ENCODE results near the gene FCN2.

FCN2 gene

GRCh38 chr9:134844821-134845220 is 35.8 kb upstream of the FCN2 start:
- H3K4me3 ChIP-seq (ENCODE audit: low read depth, low read length, poor library complexity, severe bottlenecking), result no peak overlapping the region
- TF ChIP-seq EZH2 (IDR thresholded peaks at IDR 0.05; ENCODE audit: borderline replicate concordance, low read length), result no peak
- no peak for TF ChIP-seq CTCF (IDR thresholded peaks at IDR 0.05; ENCODE audit: low read length)
- no peaks in the 10 kb centered on the region for H4K20me1 ChIP-seq (ENCODE audit: insufficient read depth, low read length)
- H3K4me2 ChIP-seq (ENCODE audit: low read length), result no peak overlapping the region
- peaks cover 46% of the 10 kb centered on the region for H3K79me2 ChIP-seq (ENCODE audit: insufficient read depth, low read length)
- no peaks in the 10 kb centered on the region for H3F3A ChIP-seq (ENCODE audit: insufficient read depth, low read length)
- H3K9me3 ChIP-seq (ENCODE audit: low read length), result no peaks in the 10 kb centered on the region
- no peak overlapping the region for H2AFZ ChIP-seq (ENCODE audit: low read length)
- H3K4me1 ChIP-seq (ENCODE audit: insufficient read depth, low read length, severe bottlenecking), result no peaks in the 10 kb centered on the region
- H3K9ac ChIP-seq (ENCODE audit: low read length), result no peak overlapping the region
- H3K27ac ChIP-seq (ENCODE audit: low read depth, low read length, poor library complexity, severe bottlenecking), result no peak overlapping the region
- no peaks in the 10 kb centered on the region for H3K27me3 ChIP-seq (ENCODE audit: insufficient read depth, low read length)
- peaks cover 94% of the 10 kb centered on the region for H3K36me3 ChIP-seq (ENCODE audit: insufficient read depth, low read length)
- no peaks in the 10 kb centered on the region for H3K9me2 ChIP-seq (ENCODE audit: low read depth, low read length)

DNA sequence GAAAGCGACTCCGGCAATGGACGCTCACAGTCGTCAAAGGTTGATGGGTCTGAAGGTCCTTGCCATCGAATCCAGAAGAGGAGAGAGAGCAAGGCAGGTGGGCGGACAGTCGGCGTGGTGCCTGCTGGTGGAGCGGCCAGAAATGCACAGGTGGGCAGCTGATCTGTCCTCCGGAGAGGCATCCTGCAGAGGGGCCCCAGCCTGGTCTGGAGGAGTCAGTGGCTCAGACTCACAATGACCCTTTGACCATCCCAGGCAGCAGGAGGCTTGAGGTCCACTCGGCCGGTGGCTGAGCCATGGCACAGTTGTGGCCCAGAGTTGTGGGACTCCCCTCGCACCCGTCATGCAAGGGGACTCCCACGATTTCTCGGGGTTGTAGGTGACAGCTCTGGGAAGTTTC is 34.4 kb upstream of the FCN2 start:
- no peaks in the 10 kb centered on the region for H3F3A ChIP-seq (ENCODE audit: insufficient read depth, low read length)
- peaks cover 5% of the 10 kb centered on the region for H3K9me3 ChIP-seq (ENCODE audit: low read length)
- no peak overlapping the region for H3K4me3 ChIP-seq (ENCODE audit: low read depth, low read length, poor library complexity, severe bottlenecking)
- H3K4me2 ChIP-seq (ENCODE audit: low read length), result no peak overlapping the region
- H3K27me3 ChIP-seq (ENCODE audit: insufficient read depth, low read length), result no peaks in the 10 kb centered on the region
- H4K20me1 ChIP-seq (ENCODE audit: insufficient read depth, low read length), result no peaks in the 10 kb centered on the region
- no peak overlapping the region for H2AFZ ChIP-seq (ENCODE audit: low read length)
- no peak overlapping the region for H3K27ac ChIP-seq (ENCODE audit: low read depth, low read length, poor library complexity, severe bottlenecking)
- no peak overlapping the region for H3K9ac ChIP-seq (ENCODE audit: low read length)
- no peaks in the 10 kb centered on the region for H3K4me1 ChIP-seq (ENCODE audit: insufficient read depth, low read length, severe bottlenecking)
- no peak for TF ChIP-seq EZH2 (IDR thresholded peaks at IDR 0.05; ENCODE audit: borderline replicate concordance, low read length)
- no peak for TF ChIP-seq CTCF (IDR thresholded peaks at IDR 0.05; ENCODE audit: low read length)
- no peaks in the 10 kb centered on the region for H3K9me2 ChIP-seq (ENCODE audit: low read depth, low read length)
- peaks cover 93% of the 10 kb centered on the region for H3K36me3 ChIP-seq (ENCODE audit: insufficient read depth, low read length)
- peaks cover 53% of the 10 kb centered on the region for H3K79me2 ChIP-seq (ENCODE audit: insufficient read depth, low read length)

DNA sequence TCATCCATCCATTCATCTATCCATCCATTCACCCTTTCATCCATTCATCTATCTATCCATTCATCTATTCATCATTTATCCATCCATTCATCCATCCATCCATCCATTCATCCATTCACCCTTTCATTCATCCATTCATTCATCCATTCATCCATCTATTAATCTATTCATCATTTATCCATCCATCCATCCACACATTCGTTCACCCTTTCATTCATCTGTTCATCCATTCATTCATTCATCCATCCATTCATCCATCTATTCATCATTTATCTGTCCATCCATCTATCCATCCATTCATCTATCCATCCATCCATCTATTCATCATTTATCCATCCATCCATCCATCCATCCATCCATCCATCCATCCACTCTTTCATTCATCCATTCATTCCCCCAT is 33.9 kb upstream of the FCN2 start:
- H3K27me3 ChIP-seq (ENCODE audit: insufficient read depth, low read length), result no peaks in the 10 kb centered on the region
- no peak for TF ChIP-seq CTCF (IDR thresholded peaks at IDR 0.05; ENCODE audit: low read length)
- TF ChIP-seq EZH2 (IDR thresholded peaks at IDR 0.05; ENCODE audit: borderline replicate concordance, low read length), result no peak
- H3K4me1 ChIP-seq (ENCODE audit: insufficient read depth, low read length, severe bottlenecking), result no peaks in the 10 kb centered on the region
- H3K36me3 ChIP-seq (ENCODE audit: insufficient read depth, low read length), result peaks cover 93% of the 10 kb centered on the region
- H3K79me2 ChIP-seq (ENCODE audit: insufficient read depth, low read length), result peaks cover 58% of the 10 kb centered on the region
- H3K9me2 ChIP-seq (ENCODE audit: low read depth, low read length), result no peaks in the 10 kb centered on the region
- no peak overlapping the region for H3K4me2 ChIP-seq (ENCODE audit: low read length)
- H3F3A ChIP-seq (ENCODE audit: insufficient read depth, low read length), result no peaks in the 10 kb centered on the region
- no peaks in the 10 kb centered on the region for H4K20me1 ChIP-seq (ENCODE audit: insufficient read depth, low read length)
- H3K27ac ChIP-seq (ENCODE audit: low read depth, low read length, poor library complexity, severe bottlenecking), result no peak overlapping the region
- H3K9me3 ChIP-seq (ENCODE audit: low read length), result peaks cover 9% of the 10 kb centered on the region
- H3K4me3 ChIP-seq (ENCODE audit: low read depth, low read length, poor library complexity, severe bottlenecking), result no peak overlapping the region
- H3K9ac ChIP-seq (ENCODE audit: low read length), result no peak overlapping the region
- no peak overlapping the region for H2AFZ ChIP-seq (ENCODE audit: low read length)
